C4-2B (cell line): ENCODE measurements around the gene CCL4.

ENCODE experiments used
- H3K27ac ChIP-seq: fragments of 450-650 bp; 2 replicates; pipeline ENCODE4 v1.5.1; 2017
- CTCF ChIP-seq: fragments of 450-650 bp; conservative IDR thresholded peaks from 2 replicates; pipeline ENCODE4 v1.5.1; 2017; ENCODE audit warnings: mild to moderate bottlenecking
- ZFX ChIP-seq: fragments of 450-650 bp; IDR thresholded peaks from 2 replicates; pipeline ENCODE4 v1.6.1; 2017

CCL4 gene

GRCh38 chr17:36142235-36142634 is 38.6 kb downstream of the CCL4 start:
- H3K27ac ChIP-seq, result no peak overlapping the region
- TF ChIP-seq CTCF, result no peak
- TF ChIP-seq ZFX, result no peak

GRCh38 chr17:36142806-36143205 is 39.2 kb downstream of the CCL4 start:
- TF ChIP-seq CTCF (no peak), ZFX (no peak)
- no peak overlapping the region for H3K27ac ChIP-seq

GRCh38 chr17:36144014-36144413 is 40.4 kb downstream of the CCL4 start:
- TF ChIP-seq CTCF, result no peak
- TF ChIP-seq ZFX, result no peak
- H3K27ac ChIP-seq, result no peak overlapping the region

GRCh38 chr17:36144981-36145729 is 41.5 kb downstream of the CCL4 start:
- TF ChIP-seq CTCF (no peak), ZFX (no peak)
- H3K27ac ChIP-seq, result no peak overlapping the region

GRCh38 chr17:36147601-36148000 is 44.0 kb downstream of the CCL4 start:
- no peak for TF ChIP-seq ZFX
- no peak overlapping the region for H3K27ac ChIP-seq

- TF ChIP-seq CTCF (peak; percentile 99), ZFX (no peak)
- H3K27ac ChIP-seq, result no peak overlapping the region
These were observed 45.1 kb downstream of the CCL4 start for GRCh38 chr17:36148559-36149295.

- H3K27ac ChIP-seq, result no peak overlapping the region
- TF ChIP-seq CTCF (peak; percentile 35), ZFX (no peak)
These were observed 45.7 kb downstream of the CCL4 start for GRCh38 chr17:36149296-36149820.
